B cell (primary cell): ENCODE data around the gene ALOX15B.

Experiments used
- EZH2 ChIP-seq: IDR thresholded peaks from 2 replicates; pipeline ENCODE4 v1.6.1; 2012; ENCODE audit warnings: borderline replicate concordance, low read depth, mild to moderate bottlenecking, moderate library complexity, low read length; ENCODE audit not compliant: insufficient read depth, poor library complexity, severe bottlenecking
- TF ChIP-seq, protein P1 (sequence below): fragments of 200-600 bp; IDR thresholded peaks from one replicate; pipeline ENCODE4 v1.8.0; 2022; ENCODE audit warnings: antibody characterized with exemption, mild to moderate bottlenecking

DNA sequence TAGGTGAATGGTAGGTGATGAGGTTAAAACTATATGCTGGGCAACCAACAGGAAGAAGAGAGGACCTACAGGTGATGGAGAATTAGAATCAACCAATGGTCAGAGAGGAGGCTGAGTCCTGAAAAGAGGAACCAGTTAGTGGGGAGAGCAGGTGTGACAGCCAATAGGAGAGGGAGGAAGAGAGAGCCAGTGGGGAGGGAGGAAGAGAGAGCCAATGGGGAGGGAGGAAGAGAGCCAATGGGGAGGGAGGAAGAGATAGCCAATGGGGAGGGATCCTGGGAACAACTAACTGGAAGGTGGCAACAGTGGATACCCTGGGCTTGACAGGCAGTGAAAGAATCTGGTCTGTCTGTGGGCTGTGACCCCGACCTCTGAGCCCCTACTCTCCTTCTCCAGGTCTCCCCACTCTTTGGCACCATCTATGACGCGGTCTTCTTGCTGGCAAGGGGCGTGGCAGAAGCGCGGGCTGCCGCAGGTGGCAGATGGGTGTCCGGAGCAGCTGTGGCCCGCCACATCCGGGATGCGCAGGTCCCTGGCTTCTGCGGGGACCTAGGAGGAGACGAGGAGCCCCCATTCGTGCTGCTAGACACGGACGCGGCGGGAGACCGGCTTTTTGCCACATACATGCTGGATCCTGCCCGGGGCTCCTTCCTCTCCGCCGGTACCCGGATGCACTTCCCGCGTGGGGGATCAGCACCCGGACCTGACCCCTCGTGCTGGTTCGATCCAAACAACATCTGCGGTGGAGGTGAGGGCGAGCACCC lies 32.7 kb upstream of the ALOX15B start:
- TF ChIP-seq, protein P1, sequence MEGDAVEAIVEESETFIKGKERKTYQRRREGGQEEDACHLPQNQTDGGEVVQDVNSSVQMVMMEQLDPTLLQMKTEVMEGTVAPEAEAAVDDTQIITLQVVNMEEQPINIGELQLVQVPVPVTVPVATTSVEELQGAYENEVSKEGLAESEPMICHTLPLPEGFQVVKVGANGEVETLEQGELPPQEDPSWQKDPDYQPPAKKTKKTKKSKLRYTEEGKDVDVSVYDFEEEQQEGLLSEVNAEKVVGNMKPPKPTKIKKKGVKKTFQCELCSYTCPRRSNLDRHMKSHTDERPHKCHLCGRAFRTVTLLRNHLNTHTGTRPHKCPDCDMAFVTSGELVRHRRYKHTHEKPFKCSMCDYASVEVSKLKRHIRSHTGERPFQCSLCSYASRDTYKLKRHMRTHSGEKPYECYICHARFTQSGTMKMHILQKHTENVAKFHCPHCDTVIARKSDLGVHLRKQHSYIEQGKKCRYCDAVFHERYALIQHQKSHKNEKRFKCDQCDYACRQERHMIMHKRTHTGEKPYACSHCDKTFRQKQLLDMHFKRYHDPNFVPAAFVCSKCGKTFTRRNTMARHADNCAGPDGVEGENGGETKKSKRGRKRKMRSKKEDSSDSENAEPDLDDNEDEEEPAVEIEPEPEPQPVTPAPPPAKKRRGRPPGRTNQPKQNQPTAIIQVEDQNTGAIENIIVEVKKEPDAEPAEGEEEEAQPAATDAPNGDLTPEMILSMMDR: no peak
- no peak for TF ChIP-seq EZH2
